Renal cortex interstitium (tissue), 11 donors: ENCODE results near the gene FAM83G. TPM values are rescaled to one million over a fixed set of nuclear protein-coding genes. Genes with fewer than 3 reads are reported as not detected.
"Not testable (repeated sequence)": the region's sequence is repeated elsewhere in the genome, so short reads cannot be mapped to it uniquely, and the experiment has no call there.

Source experiments
- DNase-seq, 11 donors: peaks; one replicate each; pipeline ENCODE4 v3.0.0-alpha.2; 2013; ENCODE audit warnings: low read depth in 9 of 11, low spot score in 4 of 11; ENCODE audit errors: extremely low read depth in 1 of 11
- polyA plus RNA-seq, 3 donors: library from polyadenylated mRNA; unstranded; fragments of 120-200 nt; gene quantifications; one replicate each; pipeline ENCODE4 v1.2.1, GENCODE V29; 2013; ENCODE audit not compliant: insufficient read length in 3 of 3

Gene FAM83G
- polyA plus RNA-seq, 3 donors: 5.2 to 9.7 (median 7.4) TPM

- DNase-seq: not testable (repeated sequence)
These were observed 25.2 kb upstream of the FAM83G start for GRCh38 chr17:19029740-19030139.

GRCh38 chr17:19028671-19029070, 24.1 kb upstream of the FAM83G start:
- DNase-seq: not testable (repeated sequence)

GRCh38 chr17:19024101-19025078, 19.8 kb upstream of the FAM83G start:
- DNase-seq: no peak

GRCh38 chr17:19023209-19023999, 18.8 kb upstream of the FAM83G start:
- no peak for DNase-seq

GRCh38 chr17:19022747-19023146, 18.2 kb upstream of the FAM83G start:
- no peak for DNase-seq

- no peak for DNase-seq
These were observed 17.6 kb upstream of the FAM83G start for GRCh38 chr17:19022128-19022527.

GRCh38 chr17:19021622-19022083, 17.1 kb upstream of the FAM83G start:
- DNase-seq: no peak

GRCh38 chr17:19021011-19021621, 16.6 kb upstream of the FAM83G start:
- not testable (repeated sequence) for DNase-seq

GRCh38 chr17:19020016-19020415, 15.5 kb upstream of the FAM83G start:
- DNase-seq: no peak

GRCh38 chr17:19019041-19019941, 14.7 kb upstream of the FAM83G start:
- DNase-seq: no peak

- no peak for DNase-seq
These were observed 14.0 kb upstream of the FAM83G start for GRCh38 chr17:19018600-19018950.

- no peak for DNase-seq
These were observed 13.4 kb upstream of the FAM83G start for GRCh38 chr17:19017804-19018599.

- DNase-seq: no peak
These were observed 12.8 kb upstream of the FAM83G start for GRCh38 chr17:19017401-19017800.

- no peak for DNase-seq
These were observed 12.3 kb upstream of the FAM83G start for GRCh38 chr17:19016881-19017280.

GRCh38 chr17:19016297-19016696, 11.7 kb upstream of the FAM83G start:
- no peak for DNase-seq

GRCh38 chr17:19015428-19015827, 10.9 kb upstream of the FAM83G start:
- no peak for DNase-seq

- no peak for DNase-seq
These were observed 10.2 kb upstream of the FAM83G start for GRCh38 chr17:19014628-19015215.
